HEK293 (cell line): ENCODE data around the gene TMEM200A.

ENCODE experiments used
- CTCF ChIA-PET: fragments of 350-600 bp; formaldehyde crosslinking; extraction: SDS; loops from one replicate; lab custom pipeline; 2021; ENCODE audit warnings: antibody characterized with exemption; lab: Yijun Ruan, JAX
- POLR2A ChIA-PET: fragments of 300-600 bp; formaldehyde crosslinking; extraction: SDS; loops from one replicate; lab custom pipeline; 2020; ENCODE audit warnings: antibody characterized with exemption, inconsistent platforms; lab: Yijun Ruan, JAX
- H3K27ac ChIP-seq: fragments of 200-500 bp; sonication (Bioruptor generic); 2 replicates; pipeline ENCODE4 v1.5.1; 2014; ENCODE audit warnings: low read depth, low read length, control low read depth, inconsistent platforms; ENCODE audit errors: extremely low read depth
- H3K36me3 ChIP-seq, 2 experiments: fragments of 200-500 bp in 1 of 2; sonication (Bioruptor generic) in 1 of 2; 1 replicate in 1 of 2; 2 replicates in 1 of 2; pipeline ENCODE4 v1.5.1; 2014 to 2017; ENCODE audit warnings: inconsistent platforms in 2 of 2, low read length in 2 of 2; ENCODE audit not compliant: control insufficient read depth in 2 of 2, insufficient read depth in 1 of 2
- H3K4me1 ChIP-seq: fragments of 200-500 bp; sonication (Bioruptor generic); 2 replicates; pipeline ENCODE4 v1.5.1; 2014; ENCODE audit warnings: mild to moderate bottlenecking, low read length, inconsistent platforms; ENCODE audit not compliant: control insufficient read depth, insufficient read depth
- H3K4me3 ChIP-seq: 2 replicates; pipeline ENCODE4 v1.5.1; 2011; ENCODE audit warnings: low read depth, mild to moderate bottlenecking, control low read depth, low read length, moderate library complexity
- H3K9me3 ChIP-seq: fragments of 200-500 bp; sonication (Bioruptor generic); 2 replicates; pipeline ENCODE4 v1.5.1; 2014; ENCODE audit warnings: low read depth, low read length, inconsistent platforms; ENCODE audit not compliant: control insufficient read depth, insufficient read depth
- PATZ1 ChIP-seq: fragments of 450-650 bp; formaldehyde crosslinking; IDR thresholded peaks from 2 replicates; pipeline ENCODE4 v1.5.1; 2016; ENCODE audit warnings: missing biosample characterization, missing genetic modification characterization
- PRDM10 ChIP-seq: fragments of 450-650 bp; formaldehyde crosslinking; IDR thresholded peaks from 2 replicates; pipeline ENCODE4 v1.5.1; 2016; ENCODE audit warnings: missing biosample characterization, missing genetic modification characterization
- SCRT2 ChIP-seq: fragments of 450-650 bp; formaldehyde crosslinking; IDR thresholded peaks from 2 replicates; pipeline ENCODE4 v1.5.1; 2016; ENCODE audit warnings: missing biosample characterization, missing genetic modification characterization
- SP2 ChIP-seq: fragments of 450-650 bp; formaldehyde crosslinking; IDR thresholded peaks from 2 replicates; pipeline ENCODE4 v1.5.1; 2016; ENCODE audit warnings: missing biosample characterization, missing genetic modification characterization
- SP3 ChIP-seq: fragments of 450-650 bp; formaldehyde crosslinking; IDR thresholded peaks from 2 replicates; pipeline ENCODE4 v1.5.1; 2016; ENCODE audit warnings: missing biosample characterization, missing genetic modification characterization
- SP7 ChIP-seq: fragments of 450-650 bp; formaldehyde crosslinking; IDR thresholded peaks from 2 replicates; pipeline ENCODE4 v1.5.1; 2016; ENCODE audit warnings: missing biosample characterization, missing genetic modification characterization
- ZBTB17 ChIP-seq: fragments of 450-650 bp; formaldehyde crosslinking; IDR thresholded peaks from 2 replicates; pipeline ENCODE4 v1.5.1; 2016; ENCODE audit warnings: missing biosample characterization, missing genetic modification characterization
- ZBTB26 ChIP-seq: fragments of 450-650 bp; formaldehyde crosslinking; optimal IDR thresholded peaks from 2 replicates; pipeline ENCODE3; 2016; ENCODE audit warnings: missing biosample characterization, mild to moderate bottlenecking, missing genetic modification characterization
- ZBTB8A ChIP-seq: fragments of 450-650 bp; formaldehyde crosslinking; IDR thresholded peaks from 2 replicates; pipeline ENCODE4 v1.5.1; 2016; ENCODE audit warnings: missing biosample characterization, missing genetic modification characterization
- ZIC2 ChIP-seq: fragments of 450-650 bp; formaldehyde crosslinking; IDR thresholded peaks from 2 replicates; pipeline ENCODE4 v1.5.1; 2016; ENCODE audit warnings: missing biosample characterization, missing genetic modification characterization
- ZNF157 ChIP-seq: fragments of 450-650 bp; formaldehyde crosslinking; IDR thresholded peaks from 2 replicates; pipeline ENCODE4 v1.5.1; 2016; ENCODE audit warnings: missing biosample characterization, missing genetic modification characterization
- ZNF184 ChIP-seq: fragments of 450-650 bp; IDR thresholded peaks from 2 replicates; pipeline ENCODE4 v1.5.1; 2018; ENCODE audit warnings: missing biosample characterization, mild to moderate bottlenecking, missing genetic modification characterization
- ZNF211 ChIP-seq: fragments of 450-650 bp; formaldehyde crosslinking; IDR thresholded peaks from 2 replicates; pipeline ENCODE4 v1.5.1; 2016; ENCODE audit warnings: low read depth, missing biosample characterization, missing genetic modification characterization
- ZNF280C ChIP-seq: fragments of 450-650 bp; formaldehyde crosslinking; IDR thresholded peaks from 2 replicates; pipeline ENCODE4 v1.5.1; 2016; ENCODE audit warnings: missing biosample characterization, missing genetic modification characterization
- ZNF548 ChIP-seq: fragments of 450-650 bp; formaldehyde crosslinking; IDR thresholded peaks from 2 replicates; pipeline ENCODE4 v1.5.1; 2016; ENCODE audit warnings: missing biosample characterization, missing genetic modification characterization
- ZNF561 ChIP-seq: fragments of 450-650 bp; IDR thresholded peaks from 2 replicates; pipeline ENCODE4 v1.5.1; 2018; ENCODE audit warnings: missing biosample characterization, missing genetic modification characterization, borderline replicate concordance
- ZNF610 ChIP-seq: fragments of 450-650 bp; formaldehyde crosslinking; IDR thresholded peaks from 2 replicates; pipeline ENCODE4 v1.5.1; 2016; ENCODE audit warnings: missing biosample characterization, missing genetic modification characterization, borderline replicate concordance
- ZNF660 ChIP-seq: fragments of 450-650 bp; IDR thresholded peaks from 2 replicates; pipeline ENCODE4 v1.5.1; 2018; ENCODE audit warnings: missing biosample characterization, mild to moderate bottlenecking, missing genetic modification characterization
- ZNF747 ChIP-seq: fragments of 450-650 bp; formaldehyde crosslinking; IDR thresholded peaks from 2 replicates; pipeline ENCODE4 v1.5.1; 2016; ENCODE audit warnings: missing biosample characterization, missing genetic modification characterization
- ZNF785 ChIP-seq: fragments of 450-650 bp; formaldehyde crosslinking; IDR thresholded peaks from 2 replicates; pipeline ENCODE4 v1.5.1; 2016; ENCODE audit warnings: missing biosample characterization, missing genetic modification characterization
- ZNF791 ChIP-seq: fragments of 450-650 bp; formaldehyde crosslinking; IDR thresholded peaks from 2 replicates; pipeline ENCODE4 v1.5.1; 2016; ENCODE audit warnings: missing biosample characterization, missing genetic modification characterization
- TF ChIP-seq, protein P1 (sequence below): fragments of 450-650 bp; formaldehyde crosslinking; IDR thresholded peaks from 2 replicates; pipeline ENCODE4 v1.5.1; 2017; ENCODE audit warnings: missing biosample characterization, missing genetic modification characterization

TMEM200A gene

GRCh38 chr6:130365166-130366106, at the start of gene TMEM200A:
Gene TMEM200A, plus strand, starts transcription at chr6:130366017. Its CDS starts 74,406 bp downstream, at chr6:130440423.
- Histone ChIP-seq H3K36me3 (no peaks in the 10 kb centered on the region), H3K4me3 (peak within 1 kb of the TSS; percentile 64), H3K9me3 (no peaks in the 10 kb centered on the region), H3K27ac (peak within 1 kb of the TSS; percentile 24; the same call in 1 of the 2 replicates), H3K4me1 (0 out of 2 replicates have a peak, but pooled peaks cover 4% of the 10 kb centered on the region)
- CTCF ChIA-PET = interaction anchor here (0.5 to 1.6 kb wide), 19 partner anchors 8 to 505 kb away, joined by 3 to 9 read pairs (median 4); no protein-coding TSS in a partner anchor
- POLR2A ChIA-PET = no interaction called here
- TF ChIP-seq ZNF785 (tag by site-specific recombination) = no peak
- peak; percentile 54 for TF ChIP-seq ZBTB26 (tag by site-specific recombination)
- no peak for TF ChIP-seq ZNF280C (tag by site-specific recombination)
- peak; percentile 39; the same call in 1 of the 2 replicates for TF ChIP-seq SP7 (tag by site-specific recombination)
- TF ChIP-seq SP3 (tag by site-specific recombination) = peak; percentile 85
- TF ChIP-seq ZNF157 (tag by site-specific recombination) = no peak
- no peak for TF ChIP-seq ZNF791 (tag by site-specific recombination)
- no peak for TF ChIP-seq ZNF184 (tag by site-specific recombination)
- TF ChIP-seq PRDM10 (tag by site-specific recombination) = peak; percentile 74
- TF ChIP-seq ZNF561 (tag by site-specific recombination) = no peak
- TF ChIP-seq SP2 = peak; percentile 34; the same call in 1 of the 2 replicates
- TF ChIP-seq ZBTB17 (tag by site-specific recombination) = peak; percentile 79
- no peak for TF ChIP-seq ZNF548 (tag by site-specific recombination)
- TF ChIP-seq ZNF660 (tag by site-specific recombination) = peak; percentile 69; the same call in 1 of the 2 replicates
- 0 out of 2 replicates have a peak, but pooled peaks have one; percentile 11 for TF ChIP-seq PATZ1 (tag by site-specific recombination)
- peak; percentile 85 for TF ChIP-seq ZBTB8A (tag by site-specific recombination)
- TF ChIP-seq ZIC2 (tag by site-specific recombination) = peak; percentile 31; the same call in 1 of the 2 replicates
- TF ChIP-seq, protein P1, sequence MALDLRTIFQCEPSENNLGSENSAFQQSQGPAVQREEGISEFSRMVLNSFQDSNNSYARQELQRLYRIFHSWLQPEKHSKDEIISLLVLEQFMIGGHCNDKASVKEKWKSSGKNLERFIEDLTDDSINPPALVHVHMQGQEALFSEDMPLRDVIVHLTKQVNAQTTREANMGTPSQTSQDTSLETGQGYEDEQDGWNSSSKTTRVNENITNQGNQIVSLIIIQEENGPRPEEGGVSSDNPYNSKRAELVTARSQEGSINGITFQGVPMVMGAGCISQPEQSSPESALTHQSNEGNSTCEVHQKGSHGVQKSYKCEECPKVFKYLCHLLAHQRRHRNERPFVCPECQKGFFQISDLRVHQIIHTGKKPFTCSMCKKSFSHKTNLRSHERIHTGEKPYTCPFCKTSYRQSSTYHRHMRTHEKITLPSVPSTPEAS (tag by site-specific recombination) = no peak
- TF ChIP-seq ZNF610 (tag by site-specific recombination) = 0 out of 2 replicates have a peak, but pooled peaks have one; percentile 30
- TF ChIP-seq ZNF747 = no peak
- no peak for TF ChIP-seq ZNF211 (tag by site-specific recombination)
- no peak for TF ChIP-seq SCRT2 (tag by site-specific recombination)
